Measurements from ENCODE around the gene CCNYL1.

- TF ChIP-seq CTCF (IDR thresholded peaks at IDR 0.05) (no peak), POLR2A (IDR thresholded peaks at IDR 0.05) (no peak)
These were observed 50.7 kb downstream of the CCNYL1 start for GRCh38 chr2:207762146-207762545.

Data from right lobe of liver (tissue), 4 donors.